Measurements from ENCODE around the gene PSMB5.

Gene PSMB5

DNA sequence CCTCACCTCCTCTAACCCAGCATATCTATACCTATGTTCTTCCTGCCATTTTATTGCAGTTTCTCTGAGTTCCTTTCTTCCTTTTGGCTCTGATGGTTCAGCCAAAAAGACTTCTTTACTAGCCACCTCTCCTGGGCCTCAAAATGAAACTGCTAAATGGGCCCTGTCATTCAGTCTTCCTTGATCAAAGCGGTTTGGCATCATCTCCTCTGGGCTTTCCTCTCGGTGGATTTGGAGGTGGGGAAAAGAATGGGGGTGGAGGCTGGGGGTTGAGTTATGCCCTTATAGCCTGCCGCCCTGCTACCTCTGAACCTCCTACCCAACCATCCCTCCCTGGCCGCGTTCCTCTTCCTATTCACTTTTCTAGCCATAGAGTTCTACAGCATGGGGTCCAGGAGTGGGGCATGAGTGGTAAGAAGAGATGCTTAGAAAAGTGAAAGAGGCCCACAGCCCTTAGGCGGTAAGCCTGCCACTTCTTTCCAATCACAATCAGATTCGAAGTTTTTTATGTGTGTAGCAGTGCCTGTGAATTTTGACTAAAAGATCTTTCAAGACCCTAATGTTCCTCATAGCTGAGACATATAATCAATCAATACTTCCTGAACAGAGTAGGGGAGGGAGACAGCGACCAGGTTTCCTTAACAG is 54.8 kb downstream of the PSMB5 start:
- H3K23ac ChIP-seq (ENCODE audit: low read length), result no peak overlapping the region
- H2BK120ac ChIP-seq (ENCODE audit: low read depth, low read length), result no peak overlapping the region
- no peak for DNase-seq
- H3K79me1 ChIP-seq (ENCODE audit: low read length), result peaks cover 9% of the 10 kb centered on the region
- no peaks in the 10 kb centered on the region for H3K36me3 ChIP-seq (ENCODE audit: control insufficient read depth, insufficient read depth, low read length)
- peaks cover 21% of the 10 kb centered on the region for H3K4me1 ChIP-seq (ENCODE audit: control insufficient read depth, low read depth, low read length)
- no peak overlapping the region for H2BK5ac ChIP-seq (ENCODE audit: low read length)
- no peaks in the 10 kb centered on the region for H3K27me3 ChIP-seq (ENCODE audit: insufficient read depth, low read length, poor library complexity)
- no peak overlapping the region for H2BK15ac ChIP-seq (replicated peaks; ENCODE audit: low read depth)
- H3K4me2 ChIP-seq (ENCODE audit: low read length), result peak overlapping the region; percentile 21
- H3K9ac ChIP-seq (ENCODE audit: low read length), result peak overlapping the region; percentile 43
- H2AK5ac ChIP-seq (ENCODE audit: low read length), result peak overlapping the region; percentile 22
- peaks cover 25% of the 10 kb centered on the region for H3K79me2 ChIP-seq (ENCODE audit: control insufficient read depth, insufficient read depth, low read length)
- no peak overlapping the region for H4K8ac ChIP-seq (ENCODE audit: low read depth, low read length)
- H3K56ac ChIP-seq (ENCODE audit: low read length), result peak overlapping the region; percentile 71
- no peak overlapping the region for H3K4ac ChIP-seq (ENCODE audit: low read depth, low read length)
- WGBS (ENCODE audit: extremely low coverage, insufficient coverage, low lambda C conversion rate), result no CpG with 5 or more reads among the region's 8 CpGs
- no peak overlapping the region for H4K5ac ChIP-seq (ENCODE audit: low read length)
- H3K18ac ChIP-seq (ENCODE audit: low read length), result peak overlapping the region; percentile 35
- H3K27ac ChIP-seq (ENCODE audit: low read depth, low read length), result no peak overlapping the region
- peak overlapping the region; percentile 52 for H3K4me3 ChIP-seq (ENCODE audit: low read length)

DNA sequence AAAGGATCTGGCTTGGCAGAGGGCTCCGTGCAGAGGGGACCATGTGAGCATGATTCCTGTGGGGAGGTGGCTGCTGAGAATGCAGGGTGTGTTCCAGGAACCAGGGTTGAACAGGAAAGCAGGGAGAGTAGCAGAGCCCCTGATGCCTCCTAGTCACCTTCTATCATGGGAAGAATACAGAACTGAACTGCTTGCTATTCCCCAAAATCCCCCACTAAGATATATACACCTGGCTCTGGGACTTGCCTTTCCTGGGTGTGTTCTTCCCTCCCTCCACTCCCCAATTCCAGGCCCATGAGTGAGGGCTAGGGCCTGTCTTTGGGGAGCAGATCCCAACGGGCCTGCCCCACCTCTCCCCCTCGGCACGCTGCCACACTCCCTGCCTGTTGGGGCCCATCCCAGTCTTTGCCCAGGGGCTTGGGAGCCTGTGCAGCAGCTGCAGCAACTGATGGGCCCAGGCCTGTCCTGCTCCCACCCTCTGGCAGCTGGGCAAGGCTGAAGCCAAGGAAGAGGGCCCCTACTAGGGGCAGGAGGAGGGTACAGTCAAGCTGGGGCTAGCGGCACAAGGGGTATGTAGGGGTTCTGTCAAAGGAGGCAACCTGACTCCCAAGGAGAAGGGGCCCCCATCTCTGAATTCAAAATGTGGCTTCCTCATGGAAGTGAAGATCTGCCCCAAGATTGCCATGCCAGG is 55.6 kb downstream of the PSMB5 start:
- peaks cover 2% of the 10 kb centered on the region for H3K36me3 ChIP-seq (ENCODE audit: control insufficient read depth, insufficient read depth, low read length)
- no peak overlapping the region for H3K4ac ChIP-seq (ENCODE audit: low read depth, low read length)
- no peak overlapping the region for H2BK15ac ChIP-seq (replicated peaks; ENCODE audit: low read depth)
- H3K4me3 ChIP-seq (ENCODE audit: low read length), result no peak overlapping the region
- no peak overlapping the region for H3K27ac ChIP-seq (ENCODE audit: low read depth, low read length)
- H3K27me3 ChIP-seq (ENCODE audit: insufficient read depth, low read length, poor library complexity), result no peaks in the 10 kb centered on the region
- H4K5ac ChIP-seq (ENCODE audit: low read length), result no peak overlapping the region
- H3K56ac ChIP-seq (ENCODE audit: low read length), result peak overlapping the region; percentile 44
- H3K23ac ChIP-seq (ENCODE audit: low read length), result peak overlapping the region; percentile 90
- no peak overlapping the region for H2BK120ac ChIP-seq (ENCODE audit: low read depth, low read length)
- H2BK5ac ChIP-seq (ENCODE audit: low read length), result no peak overlapping the region
- peak overlapping the region; percentile 21 for H3K4me2 ChIP-seq (ENCODE audit: low read length)
- WGBS (ENCODE audit: extremely low coverage, insufficient coverage, low lambda C conversion rate), result no CpG with 5 or more reads among the region's 5 CpGs
- no peak overlapping the region for H3K18ac ChIP-seq (ENCODE audit: low read length)
- no peak overlapping the region for H2AK5ac ChIP-seq (ENCODE audit: low read length)
- H4K8ac ChIP-seq (ENCODE audit: low read depth, low read length), result no peak overlapping the region
- no peak for DNase-seq
- H3K79me1 ChIP-seq (ENCODE audit: low read length), result peaks cover 9% of the 10 kb centered on the region
- H3K79me2 ChIP-seq (ENCODE audit: control insufficient read depth, insufficient read depth, low read length), result peaks cover 25% of the 10 kb centered on the region
- H3K9ac ChIP-seq (ENCODE audit: low read length), result peak overlapping the region; percentile 43
- H3K4me1 ChIP-seq (ENCODE audit: control insufficient read depth, low read depth, low read length), result peaks cover 21% of the 10 kb centered on the region

DNA sequence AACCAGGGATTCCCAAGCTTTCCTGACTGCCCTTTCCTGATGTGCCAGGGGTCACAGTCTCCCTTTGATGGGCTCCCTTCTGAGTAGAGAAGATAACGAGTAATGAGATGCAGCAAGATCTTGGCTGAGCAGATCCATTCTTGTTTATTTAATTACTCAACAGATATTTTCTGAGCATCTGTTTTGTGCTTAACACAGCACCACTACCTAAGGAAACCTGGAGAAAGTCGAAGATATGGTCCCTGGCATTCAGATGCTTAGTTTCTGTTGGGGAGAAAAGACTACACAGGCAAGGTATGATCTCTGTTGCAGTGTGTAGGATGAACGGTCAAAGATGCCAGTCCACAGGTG is 56.2 kb downstream of the PSMB5 start:
- Histone ChIP-seq H3K79me2 (ENCODE audit: control insufficient read depth, insufficient read depth, low read length) (peaks cover 25% of the 10 kb centered on the region), H3K18ac (ENCODE audit: low read length) (no peak overlapping the region), H3K23ac (ENCODE audit: low read length) (no peak overlapping the region), H3K4me3 (ENCODE audit: low read length) (no peak overlapping the region), H3K4me2 (ENCODE audit: low read length) (no peak overlapping the region), H3K36me3 (ENCODE audit: control insufficient read depth, insufficient read depth, low read length) (peaks cover 2% of the 10 kb centered on the region), H2BK120ac (ENCODE audit: low read depth, low read length) (no peak overlapping the region), H3K4ac (ENCODE audit: low read depth, low read length) (no peak overlapping the region), H3K79me1 (ENCODE audit: low read length) (peaks cover 10% of the 10 kb centered on the region), H2AK5ac (ENCODE audit: low read length) (no peak overlapping the region), H3K4me1 (ENCODE audit: control insufficient read depth, low read depth, low read length) (peaks cover 21% of the 10 kb centered on the region), H2BK5ac (ENCODE audit: low read length) (no peak overlapping the region), H4K8ac (ENCODE audit: low read depth, low read length) (no peak overlapping the region), H3K27me3 (ENCODE audit: insufficient read depth, low read length, poor library complexity) (no peaks in the 10 kb centered on the region), H3K9ac (ENCODE audit: low read length) (no peak overlapping the region), H3K56ac (ENCODE audit: low read length) (peak overlapping the region; percentile 31), H4K5ac (ENCODE audit: low read length) (no peak overlapping the region), H2BK15ac (replicated peaks; ENCODE audit: low read depth) (no peak overlapping the region), H3K27ac (ENCODE audit: low read depth, low read length) (peak overlapping the region; percentile 58)
- DNase-seq, result no peak
- WGBS (ENCODE audit: extremely low coverage, insufficient coverage, low lambda C conversion rate), result no CpG with 5 or more reads among the region's 3 CpGs

DNA sequence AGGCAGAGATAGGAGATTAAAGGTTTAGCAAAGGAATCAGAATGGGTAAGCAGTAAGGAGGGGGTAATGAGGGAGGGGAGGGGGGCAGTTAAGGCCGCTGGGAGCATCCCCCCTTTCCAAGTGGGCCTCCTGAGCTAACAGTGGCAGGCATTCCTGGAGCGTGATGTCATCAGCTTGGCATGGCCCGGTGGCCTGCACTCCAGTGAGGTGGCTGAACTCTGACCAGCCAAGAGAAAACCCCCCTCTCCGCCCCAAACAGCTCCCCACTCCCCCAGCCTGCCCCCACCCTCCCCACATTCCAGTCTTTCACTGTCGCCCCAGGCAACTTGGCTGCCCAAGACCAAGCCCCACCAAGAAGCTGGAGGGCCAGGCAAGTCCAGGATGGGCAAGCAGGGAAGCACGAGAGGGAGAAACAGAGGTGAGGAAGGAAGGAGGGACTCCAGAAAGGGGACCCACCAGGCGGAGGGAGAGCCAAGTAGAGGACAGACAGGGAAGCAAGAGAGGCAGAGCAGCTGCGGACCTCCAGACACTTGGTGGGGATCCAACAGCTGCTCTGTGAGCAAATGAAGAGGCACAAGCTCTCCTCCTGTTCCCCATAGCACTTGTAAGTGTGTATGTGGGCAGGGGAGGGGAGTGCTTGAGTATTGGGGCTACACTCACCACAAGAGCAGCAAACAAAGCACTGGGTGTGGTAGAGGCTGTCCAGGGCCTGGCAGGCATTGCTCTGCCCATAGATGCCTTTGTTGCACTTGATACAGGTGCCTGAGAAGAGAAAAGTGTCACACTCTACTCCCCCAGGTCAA is 56.8 kb downstream of the PSMB5 start:
- H3K36me3 ChIP-seq (ENCODE audit: control insufficient read depth, insufficient read depth, low read length), result peaks cover 3% of the 10 kb centered on the region
- peaks cover 11% of the 10 kb centered on the region for H3K79me1 ChIP-seq (ENCODE audit: low read length)
- H3K4me2 ChIP-seq (ENCODE audit: low read length), result no peak overlapping the region
- H3K9ac ChIP-seq (ENCODE audit: low read length), result peak overlapping the region; percentile 1
- H4K8ac ChIP-seq (ENCODE audit: low read depth, low read length), result no peak overlapping the region
- no peak overlapping the region for H3K4me3 ChIP-seq (ENCODE audit: low read length)
- H4K5ac ChIP-seq (ENCODE audit: low read length), result no peak overlapping the region
- peak overlapping the region; percentile 19 for H3K4ac ChIP-seq (ENCODE audit: low read depth, low read length)
- H3K27ac ChIP-seq (ENCODE audit: low read depth, low read length), result peak overlapping the region; percentile 58
- H3K4me1 ChIP-seq (ENCODE audit: control insufficient read depth, low read depth, low read length), result peaks cover 21% of the 10 kb centered on the region
- DNase-seq, result peak; percentile 97
- no peak overlapping the region for H2BK5ac ChIP-seq (ENCODE audit: low read length)
- peak overlapping the region; percentile 31 for H3K56ac ChIP-seq (ENCODE audit: low read length)
- peaks cover 25% of the 10 kb centered on the region for H3K79me2 ChIP-seq (ENCODE audit: control insufficient read depth, insufficient read depth, low read length)
- no peak overlapping the region for H2AK5ac ChIP-seq (ENCODE audit: low read length)
- no peak overlapping the region for H3K23ac ChIP-seq (ENCODE audit: low read length)
- no peak overlapping the region for H2BK15ac ChIP-seq (replicated peaks; ENCODE audit: low read depth)
- H3K18ac ChIP-seq (ENCODE audit: low read length), result peak overlapping the region; percentile 43
- H3K27me3 ChIP-seq (ENCODE audit: insufficient read depth, low read length, poor library complexity), result no peaks in the 10 kb centered on the region
- no CpG with 5 or more reads among the region's 8 CpGs for WGBS (ENCODE audit: extremely low coverage, insufficient coverage, low lambda C conversion rate)
- H2BK120ac ChIP-seq (ENCODE audit: low read depth, low read length), result no peak overlapping the region

DNA sequence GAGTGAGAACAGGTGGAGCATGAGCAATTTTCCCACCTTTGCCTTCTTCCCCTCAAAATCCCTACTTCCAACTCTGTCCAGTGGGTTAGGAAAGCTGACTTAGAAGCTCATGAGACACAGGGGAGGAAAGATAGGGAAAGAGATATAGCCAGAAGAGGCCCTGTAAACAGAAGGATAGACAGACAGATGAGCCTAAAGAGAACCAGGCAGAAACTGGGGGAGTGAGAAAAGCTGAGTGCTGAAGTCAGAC is 57.3 kb downstream of the PSMB5 start:
- peaks cover 21% of the 10 kb centered on the region for H3K4me1 ChIP-seq (ENCODE audit: control insufficient read depth, low read depth, low read length)
- no peak overlapping the region for H3K4me3 ChIP-seq (ENCODE audit: low read length)

More for the DNA sequence above, 57.3 kb downstream of the PSMB5 start:
- H2BK5ac ChIP-seq (ENCODE audit: low read length), result no peak overlapping the region
- no peak overlapping the region for H3K4me2 ChIP-seq (ENCODE audit: low read length)
- peak overlapping the region; percentile 57 for H3K27ac ChIP-seq (ENCODE audit: low read depth, low read length)
- H2AK5ac ChIP-seq (ENCODE audit: low read length), result no peak overlapping the region
- peaks cover 25% of the 10 kb centered on the region for H3K79me2 ChIP-seq (ENCODE audit: control insufficient read depth, insufficient read depth, low read length)
- H3K36me3 ChIP-seq (ENCODE audit: control insufficient read depth, insufficient read depth, low read length), result peaks cover 6% of the 10 kb centered on the region
- H3K27me3 ChIP-seq (ENCODE audit: insufficient read depth, low read length, poor library complexity), result no peaks in the 10 kb centered on the region
- H3K18ac ChIP-seq (ENCODE audit: low read length), result peak overlapping the region; percentile 55
- DNase-seq, result no peak
- H3K56ac ChIP-seq (ENCODE audit: low read length), result peak overlapping the region; percentile 28
- no peak overlapping the region for H2BK15ac ChIP-seq (replicated peaks; ENCODE audit: low read depth)
- no peak overlapping the region for H3K4ac ChIP-seq (ENCODE audit: low read depth, low read length)
- no peak overlapping the region for H4K5ac ChIP-seq (ENCODE audit: low read length)
- no peak overlapping the region for H4K8ac ChIP-seq (ENCODE audit: low read depth, low read length)
- H3K79me1 ChIP-seq (ENCODE audit: low read length), result peaks cover 12% of the 10 kb centered on the region
- no peak overlapping the region for H3K9ac ChIP-seq (ENCODE audit: low read length)
- H2BK120ac ChIP-seq (ENCODE audit: low read depth, low read length), result no peak overlapping the region
- no peak overlapping the region for H3K23ac ChIP-seq (ENCODE audit: low read length)
